NCI-H2227 (cell line): Measurements from ENCODE around the gene DEFB119.
"Not testable (repeated sequence)": the region's sequence is repeated elsewhere in the genome, so short reads cannot be mapped to it uniquely, and the experiment has no call there.

Experiments
- DNase-seq: peaks from one replicate; lab custom pipeline; 2025; ENCODE audit not compliant: unreplicated experiment; lab: John Stamatoyannopoulos, UW

Gene DEFB119

GRCh38 chr20:31390490-31390889 is at the start of gene DEFB119:
Gene DEFB119 (minus strand): TSS chr20:31390590. CDS start chr20:31390483, 107 bp downstream.
- DNase-seq = no peak

GRCh38 chr20:31430568-31431115 is 40.3 kb upstream of the DEFB119 start:
- DNase-seq = no peak

- not testable (repeated sequence) for DNase-seq
Measured at GRCh38 chr20:31427576-31427975, 37.2 kb upstream of the DEFB119 start.

- not testable (repeated sequence) for DNase-seq
Measured at GRCh38 chr20:31426891-31427551, 36.6 kb upstream of the DEFB119 start.

- DNase-seq = no peak
Measured at GRCh38 chr20:31425797-31426196, 35.4 kb upstream of the DEFB119 start.

GRCh38 chr20:31418307-31418706 is 27.9 kb upstream of the DEFB119 start:
- no peak for DNase-seq

GRCh38 chr20:31415653-31416052 is 25.3 kb upstream of the DEFB119 start:
- DNase-seq = no peak

- DNase-seq = no peak
Measured at GRCh38 chr20:31414381-31414780, 24.0 kb upstream of the DEFB119 start.

- no peak for DNase-seq
Measured at GRCh38 chr20:31410011-31410410, 19.6 kb upstream of the DEFB119 start.

GRCh38 chr20:31406115-31406514 is 15.7 kb upstream of the DEFB119 start, which contains the start of gene DEFB121:
Gene DEFB121 (minus strand): TSS chr20:31406215. CDS start chr20:31406152, 63 bp downstream.
- no peak for DNase-seq

- DNase-seq = no peak
Measured at GRCh38 chr20:31403886-31404285, 13.5 kb upstream of the DEFB119 start.

- no peak for DNase-seq
Measured at GRCh38 chr20:31394900-31395299, 4.5 kb upstream of the DEFB119 start.

- DNase-seq = no peak
Measured at GRCh38 chr20:31392836-31393235, 2.4 kb upstream of the DEFB119 start.

GRCh38 chr20:31374346-31374745 is 16.0 kb downstream of the DEFB119 start:
- no peak for DNase-seq

GRCh38 chr20:31368301-31368700 is 22.1 kb downstream of the DEFB119 start, which contains the start of gene DEFB118:
Gene DEFB118 (plus strand): TSS chr20:31368601. CDS start chr20:31368651, 50 bp downstream.
- no peak for DNase-seq

GRCh38 chr20:31364272-31364671 is 26.1 kb downstream of the DEFB119 start:
- not testable (repeated sequence) for DNase-seq

- DNase-seq = no peak
Measured at GRCh38 chr20:31363295-31363694, 27.1 kb downstream of the DEFB119 start.

GRCh38 chr20:31355981-31356380 is 34.4 kb downstream of the DEFB119 start:
- no peak for DNase-seq

- no peak for DNase-seq
Measured at GRCh38 chr20:31341470-31341869, 48.9 kb downstream of the DEFB119 start.

GRCh38 chr20:31330893-31331292 is 59.5 kb downstream of the DEFB119 start:
- DNase-seq = no peak
